Cardiac fibroblast (primary cell): ENCODE measurements around the gene DIPK1B.
"Not testable (repeated sequence)": the region's sequence is repeated elsewhere in the genome, so short reads cannot be mapped to it uniquely, and the experiment has no call there.

Experiments used
- DNase-seq, 2 donors: peaks; one replicate each; pipeline versions ENCODE4 v3.0.0 to v3.0.0-alpha.2; 2010; ENCODE audit warnings: low read depth in 2 of 2
- H3K4me3 ChIP-seq, 2 donors: replicated peaks in 1 of 2; 1 replicate in 1 of 2; 2 replicates in 1 of 2; pipeline ENCODE4 v1.5.1; 2011; ENCODE audit warnings: low read depth in 2 of 2, low read length in 2 of 2, mild to moderate bottlenecking in 2 of 2, moderate library complexity in 1 of 2
- CTCF ChIP-seq: IDR thresholded peaks from one replicate; pipeline ENCODE4 v1.5.1; 2011; ENCODE audit warnings: low read depth, mild to moderate bottlenecking, low read length, inconsistent platforms

Gene DIPK1B

GRCh38 chr9:136700304-136700703 is 12.1 kb upstream of the DIPK1B start:
- peak; percentile 43 to 49 for DNase-seq
- H3K4me3 ChIP-seq = no peak overlapping the region
- TF ChIP-seq CTCF = no peak

GRCh38 chr9:136700959-136701667 is 11.3 kb upstream of the DIPK1B start:
- no peak overlapping the region for H3K4me3 ChIP-seq
- DNase-seq = no peak
- no peak for TF ChIP-seq CTCF

- TF ChIP-seq CTCF = no peak
- H3K4me3 ChIP-seq = no peak overlapping the region
- DNase-seq = no peak
These were observed 10.7 kb upstream of the DIPK1B start for GRCh38 chr9:136701668-136702053.

GRCh38 chr9:136703276-136703860 is 9.0 kb upstream of the DIPK1B start:
- TF ChIP-seq CTCF = no peak
- no peak overlapping the region for H3K4me3 ChIP-seq
- no peak for DNase-seq

- DNase-seq, H3K4me3 ChIP-seq: not testable (repeated sequence)
These were observed 7.6 kb upstream of the DIPK1B start for GRCh38 chr9:136704741-136705140.

GRCh38 chr9:136705564-136705963 is 6.8 kb upstream of the DIPK1B start:
- DNase-seq = no peak
- H3K4me3 ChIP-seq = no peak overlapping the region
- TF ChIP-seq CTCF = no peak

- no peak for TF ChIP-seq CTCF
- H3K4me3 ChIP-seq = no peak overlapping the region
- DNase-seq = no peak
These were observed 5.4 kb upstream of the DIPK1B start for GRCh38 chr9:136707011-136707410.
